SK-N-MC (cell line): ENCODE results near the gene MACROH2A1.

ENCODE experiments used
- EZH2 ChIP-seq: fragments of 200-600 bp; sonication (generic); IDR thresholded peaks from one replicate; pipeline ENCODE4 v1.6.1; 2017; ENCODE audit warnings: antibody characterized with exemption
- POLR2AphosphoS5 ChIP-seq: IDR thresholded peaks from 2 replicates; pipeline ENCODE4 v1.6.1; 2012; ENCODE audit warnings: mild to moderate bottlenecking, low read depth, low read length, borderline replicate concordance

DNA sequence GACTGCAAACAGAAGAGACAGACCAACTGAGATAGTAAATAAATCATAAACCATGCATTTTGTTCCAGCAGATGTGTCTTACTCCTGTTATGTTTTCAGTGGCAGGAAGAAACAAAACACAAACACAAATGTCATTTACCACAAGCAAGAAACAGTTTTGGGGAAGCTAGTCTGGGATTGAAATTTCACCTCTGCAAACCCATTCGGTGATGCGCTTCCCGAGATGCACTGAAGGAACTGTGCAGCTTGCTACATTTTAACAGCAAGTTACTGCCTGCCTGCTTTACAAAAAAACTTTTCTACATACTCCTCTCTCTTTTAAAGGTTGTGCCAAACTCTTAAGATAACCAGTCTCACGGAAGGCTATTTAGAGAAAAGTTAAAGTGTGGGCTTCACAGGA lies 3.2 kb downstream of the MACROH2A1 start:
- TF ChIP-seq POLR2AphosphoS5 (no peak), EZH2 (no peak)
